Mucosa of descending colon (tissue), 3 donors: ENCODE results near the gene CLDN11. TPM values are rescaled to one million over a fixed set of nuclear protein-coding genes. Genes with fewer than 3 reads are reported as not detected.

ENCODE experiments used
- ATAC-seq: fragments of 200-7000 bp; cut with Tn5 transposase; one replicate; pipeline ENCODE4 v1.9.1; 2020; ENCODE audit warnings: mild to moderate bottlenecking, moderate library complexity
- DNase-seq, 3 donors: peaks; one replicate each; pipeline ENCODE4 v3.0.0-alpha.2; 2020
- H3K36me3 ChIP-seq: fragments of 200-600 bp; one replicate; pipeline ENCODE4 v1.8.0; 2021; ENCODE audit warnings: low read depth, mild to moderate bottlenecking
- H3K4me1 ChIP-seq: fragments of 200-600 bp; one replicate; pipeline ENCODE4 v1.8.0; 2021; ENCODE audit warnings: low read depth, mild to moderate bottlenecking
- H3K4me3 ChIP-seq: fragments of 200-600 bp; one replicate; pipeline ENCODE4 v1.8.0; 2021; ENCODE audit warnings: mild to moderate bottlenecking
- H3K9me3 ChIP-seq: fragments of 200-600 bp; one replicate; pipeline ENCODE4 v1.8.0; 2021; ENCODE audit warnings: mild to moderate bottlenecking
- intact Hi-C, 2 donors: fragments of 100-400 bp; cut with DNase I in 1 of 2; cut with micrococcal nuclease in 1 of 2; formaldehyde crosslinking; loops; one replicate each; pipeline versions ENCODE4 v1.11.0 to v1.11.1; 2022; cut with DNase I, micrococcal nuclease
- microRNA-seq: library from miRNA; unstranded; fragments of <30 nt; microRNA quantifications from one replicate; pipeline ENCODE4, GENCODE V29; 2019
- total RNA-seq, 3 donors: library from RNA; stranded (reverse); fragmentation: NEBNext Ultra II Directional in 2 of 3; extraction: Animal tissue kit (Norgen Biotek cat#: 25700) in 2 of 3; gene quantifications; one replicate each; pipeline versions ENCODE4 v1.2.1 to v1.2.4, GENCODE V29; 2021 to 2023
- TF ChIP-seq, protein P1 (sequence below): fragments of 200-600 bp; IDR thresholded peaks from one replicate; pipeline ENCODE4 v1.8.0; 2022; ENCODE audit warnings: antibody characterized with exemption, mild to moderate bottlenecking
- donor health status: DM: no; HTN: no; CAD: no; lungs with moderate emphysema.
- donor health status: DM: no; HTN: no; CAD: no.
- donor health status: DM: no; HTN: yes; CAD: no.

The CLDN11 gene
- total RNA-seq, 3 donors from 2014 or later = 2.8 to 15.9 (median 5.9) TPM

DNA sequence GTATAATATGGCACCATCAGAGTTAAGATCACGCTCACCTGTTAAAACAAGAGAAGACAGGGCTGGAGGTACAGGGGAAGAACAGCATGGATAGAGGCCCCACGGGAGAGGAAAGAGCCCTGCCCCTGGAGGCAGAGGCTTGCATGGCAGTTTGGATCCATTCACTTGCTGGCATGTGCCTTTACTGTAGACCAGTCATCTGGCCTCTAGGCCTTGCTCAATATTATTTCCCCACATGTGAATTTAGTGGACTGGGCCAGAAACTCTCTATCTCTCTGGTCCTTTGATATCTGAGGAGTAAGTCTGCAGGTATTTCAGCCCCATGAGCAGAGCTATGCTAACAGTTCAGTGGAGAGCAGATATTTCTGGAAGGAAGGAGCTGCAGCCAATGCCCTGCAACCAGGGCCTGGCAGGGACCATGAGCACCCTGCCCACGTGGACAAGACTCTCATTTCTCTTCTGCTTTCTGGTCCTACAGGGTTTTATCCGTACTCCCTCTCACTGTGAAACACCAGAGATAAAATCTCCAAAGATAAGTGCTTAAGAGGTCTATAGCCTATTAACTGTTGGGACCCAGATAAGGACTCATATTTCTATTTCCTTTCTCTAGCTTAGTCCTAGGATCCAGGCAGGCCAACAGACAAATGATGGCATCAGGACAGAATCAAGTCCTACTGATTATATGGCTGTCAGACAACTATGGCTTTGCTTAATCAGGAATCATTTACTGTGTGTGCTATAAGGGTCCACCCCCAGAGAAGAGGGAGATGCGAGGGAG, 65.0 kb downstream of the CLDN11 start:
- Histone ChIP-seq H3K36me3 (no peaks in the 10 kb centered on the region), H3K4me3 (no peak overlapping the region), H3K9me3 (no peaks in the 10 kb centered on the region), H3K4me1 (no peaks in the 10 kb centered on the region)
- intact Hi-C loops = no loop called here
- ATAC-seq (peak; percentile 21), DNase-seq (no peak)
- TF ChIP-seq, protein P1, sequence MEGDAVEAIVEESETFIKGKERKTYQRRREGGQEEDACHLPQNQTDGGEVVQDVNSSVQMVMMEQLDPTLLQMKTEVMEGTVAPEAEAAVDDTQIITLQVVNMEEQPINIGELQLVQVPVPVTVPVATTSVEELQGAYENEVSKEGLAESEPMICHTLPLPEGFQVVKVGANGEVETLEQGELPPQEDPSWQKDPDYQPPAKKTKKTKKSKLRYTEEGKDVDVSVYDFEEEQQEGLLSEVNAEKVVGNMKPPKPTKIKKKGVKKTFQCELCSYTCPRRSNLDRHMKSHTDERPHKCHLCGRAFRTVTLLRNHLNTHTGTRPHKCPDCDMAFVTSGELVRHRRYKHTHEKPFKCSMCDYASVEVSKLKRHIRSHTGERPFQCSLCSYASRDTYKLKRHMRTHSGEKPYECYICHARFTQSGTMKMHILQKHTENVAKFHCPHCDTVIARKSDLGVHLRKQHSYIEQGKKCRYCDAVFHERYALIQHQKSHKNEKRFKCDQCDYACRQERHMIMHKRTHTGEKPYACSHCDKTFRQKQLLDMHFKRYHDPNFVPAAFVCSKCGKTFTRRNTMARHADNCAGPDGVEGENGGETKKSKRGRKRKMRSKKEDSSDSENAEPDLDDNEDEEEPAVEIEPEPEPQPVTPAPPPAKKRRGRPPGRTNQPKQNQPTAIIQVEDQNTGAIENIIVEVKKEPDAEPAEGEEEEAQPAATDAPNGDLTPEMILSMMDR = no peak

Small RNA genes lying within 50 kb of the gene (microRNA-seq; reads per million reads assigned to microRNA genes)
- not detected for gene MIR6828

Other genes starting within 250 kb of the CLDN11 start
- 10 to 100 TPM; 54.2 to 96.7 (median 58.0) TPM for gene PHC3, start 237.1 kb upstream of the CLDN11 start, total RNA-seq
- 10 to 100 TPM; 38.0 to 39.9 (median 39.8) TPM for gene PRKCI, start 196.4 kb upstream of the CLDN11 start, total RNA-seq
- 10 to 100 TPM; 41.9 to 51.3 (median 49.5) TPM for gene SKIL, start 61.2 kb upstream of the CLDN11 start, total RNA-seq
- 1 to 10 TPM in 1 of 3 donors, under 1 TPM in 2; 0.26 to 2.9 (median 0.29) TPM for gene SLC7A14, start 167.2 kb downstream of the CLDN11 start, total RNA-seq